NCI-H2107 treated with DMSO at 0.1 percent for 48 hours (cell line): Measurements from ENCODE around the gene SLC50A1.
"Not testable (repeated sequence)": the region's sequence is repeated elsewhere in the genome, so short reads cannot be mapped to it uniquely, and the experiment has no call there.

ENCODE experiments used
- DNase-seq: peaks from one replicate; lab custom pipeline; 2025; ENCODE audit not compliant: unreplicated experiment; lab: John Stamatoyannopoulos, UW

The SLC50A1 gene

DNA sequence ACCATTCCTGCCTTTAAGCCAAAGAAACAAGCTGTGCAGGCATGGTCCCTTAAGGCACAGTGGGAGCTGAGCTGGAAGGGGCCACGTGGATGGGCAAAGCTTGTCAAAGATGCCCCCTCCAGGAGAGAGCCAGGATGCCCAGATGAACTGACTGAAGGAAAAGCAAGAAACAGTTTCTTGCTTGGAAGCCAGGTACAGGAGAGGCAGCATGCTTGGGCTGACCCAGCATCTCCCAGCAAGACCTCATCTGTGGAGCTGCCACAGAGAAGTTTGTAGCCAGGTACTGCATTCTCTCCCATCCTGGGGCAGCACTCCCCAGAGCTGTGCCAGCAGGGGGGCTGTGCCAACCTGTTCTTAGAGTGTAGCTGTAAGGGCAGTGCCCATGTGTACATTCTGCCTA lies 1.3 kb upstream of the SLC50A1 start:
- DNase-seq, result no peak

DNA sequence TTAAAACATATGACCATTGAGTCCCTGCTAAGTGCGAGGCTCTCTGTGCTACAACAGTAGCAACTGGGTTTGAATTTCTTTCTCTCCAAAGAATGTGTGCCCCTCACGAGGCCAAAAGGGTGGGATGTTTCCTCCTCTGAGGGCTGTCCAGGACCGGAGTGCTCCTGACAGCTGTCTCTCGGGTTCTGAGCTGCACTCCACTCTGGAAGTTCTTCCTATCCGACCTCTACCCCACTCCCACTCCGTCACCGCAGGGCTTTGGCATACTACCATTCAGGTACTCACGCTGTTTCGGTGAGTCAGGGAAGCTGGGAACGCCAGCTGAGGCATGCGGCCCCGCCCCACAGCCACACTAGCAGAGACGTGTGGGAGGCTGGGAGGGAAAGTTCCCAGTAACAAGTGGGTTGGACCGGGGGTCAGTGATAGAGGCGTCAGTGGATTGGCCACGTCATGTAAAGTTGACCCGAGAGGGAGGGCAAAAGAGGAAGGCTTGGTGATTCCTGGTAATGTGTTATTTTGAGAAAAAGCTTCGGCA lies 705 bp upstream of the SLC50A1 start:
- peak; percentile 42 for DNase-seq

DNA sequence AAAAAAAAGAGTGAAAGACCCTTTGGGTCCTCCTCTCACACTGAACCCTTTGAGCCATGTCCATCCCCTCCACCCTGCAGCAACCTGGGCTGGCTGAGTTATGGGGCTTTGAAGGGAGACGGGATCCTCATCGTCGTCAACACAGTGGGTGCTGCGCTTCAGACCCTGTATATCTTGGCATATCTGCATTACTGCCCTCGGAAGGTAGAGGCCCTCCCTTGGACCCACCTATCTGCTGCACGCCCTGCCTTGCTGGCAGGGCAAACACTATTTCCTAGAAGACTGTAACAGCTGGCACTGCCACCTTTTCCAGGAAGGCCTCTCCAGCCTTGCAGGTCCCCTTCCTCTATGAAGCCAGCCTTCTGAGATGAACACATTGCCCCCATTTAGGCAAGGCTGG lies 1.1 kb downstream of the SLC50A1 start:
- DNase-seq, result no peak

DNA sequence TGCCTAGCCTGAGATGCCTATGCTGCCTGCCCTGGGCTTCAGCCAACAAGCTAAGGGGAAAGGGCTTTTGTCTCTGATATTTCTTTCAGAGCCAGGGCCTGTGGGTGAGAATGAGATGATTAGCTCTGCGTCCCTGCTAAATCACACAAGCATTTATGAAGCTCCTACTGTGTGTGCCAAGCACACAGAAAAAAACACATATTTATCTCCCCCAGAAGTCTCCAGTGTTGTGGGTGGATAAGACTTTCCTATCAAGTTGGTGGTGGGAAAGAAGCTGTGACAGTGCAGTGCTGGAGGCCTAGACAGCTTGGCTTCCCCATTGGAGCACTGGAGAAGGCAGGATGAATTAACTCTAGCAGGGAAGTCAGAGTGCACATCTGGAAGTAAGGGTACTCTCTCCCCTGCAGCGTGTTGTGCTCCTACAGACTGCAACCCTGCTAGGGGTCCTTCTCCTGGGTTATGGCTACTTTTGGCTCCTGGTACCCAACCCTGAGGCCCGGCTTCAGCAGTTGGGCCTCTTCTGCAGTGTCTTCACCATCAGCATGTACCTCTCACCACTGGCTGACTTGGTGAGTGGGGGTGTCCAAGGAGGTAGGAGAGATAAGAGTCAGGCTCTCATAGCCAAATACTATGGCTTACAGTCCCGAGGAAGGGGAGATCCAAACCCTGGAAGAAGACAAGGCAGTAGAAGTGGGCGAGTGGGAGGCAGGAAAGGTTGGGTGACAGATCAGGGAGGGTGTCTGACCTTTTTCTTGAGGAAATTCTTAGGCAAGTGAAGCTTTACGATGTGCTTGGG lies 1.7 kb downstream of the SLC50A1 start:
- no peak for DNase-seq

DNA sequence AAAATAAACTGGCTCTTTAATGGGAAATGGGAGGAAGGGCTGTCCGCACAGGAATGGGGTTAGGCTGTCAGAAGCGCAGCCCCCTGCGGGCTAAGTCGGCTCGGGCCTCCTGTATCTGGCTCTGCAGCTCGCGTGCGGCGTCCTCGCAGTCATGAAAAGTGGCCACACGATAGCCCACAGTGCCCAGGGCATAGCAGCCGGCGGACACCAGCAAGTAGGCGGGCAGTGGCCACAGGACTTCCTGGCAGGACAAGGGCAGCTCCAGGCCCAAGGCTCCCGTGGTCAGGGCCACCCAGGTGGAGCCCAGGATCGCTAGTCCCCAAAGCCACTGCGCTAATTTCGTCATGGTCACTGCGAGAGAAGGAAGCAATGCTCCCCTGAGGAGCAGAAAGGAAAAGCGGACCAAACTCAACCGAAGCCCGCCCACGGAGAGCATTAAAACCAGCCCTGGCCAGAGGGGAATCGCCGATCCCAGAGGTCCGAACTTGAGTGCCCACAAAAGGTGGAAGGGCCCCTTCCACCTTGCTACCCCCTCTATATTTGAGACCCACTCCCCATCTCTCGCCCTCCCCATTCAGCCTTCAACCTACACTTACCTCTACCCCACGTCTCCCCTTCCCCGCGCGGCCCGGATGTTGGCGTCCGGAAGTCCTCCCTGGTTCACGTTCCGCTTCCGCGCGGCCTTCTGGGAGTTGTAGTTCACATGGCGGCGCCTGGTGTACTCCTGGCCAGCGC lies 4.4 kb downstream of the SLC50A1 start, which contains the start of gene DPM3:
Gene DPM3 (minus strand): TSS at position 637 of the 735 bp plus-strand sequence. CDS start 291 bp downstream, at position 346.
- DNase-seq, result peak; percentile 72

DNA sequence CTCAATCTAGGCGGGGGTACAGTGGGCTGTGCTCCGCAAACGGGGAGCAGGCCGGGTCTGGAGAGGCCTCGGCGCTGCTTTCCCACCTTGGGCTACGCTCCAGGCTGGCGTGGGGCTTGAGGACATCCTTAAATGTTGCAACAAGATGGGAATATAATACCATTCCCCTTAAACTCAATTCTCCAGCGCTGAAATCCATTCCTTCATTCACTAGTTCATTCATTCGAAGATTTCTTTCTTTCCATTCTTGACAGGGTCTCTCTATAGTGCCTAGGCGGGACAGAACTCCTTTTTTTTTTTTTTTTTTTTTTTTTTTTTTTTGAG lies 4.9 kb downstream of the SLC50A1 start:
- no peak for DNase-seq

DNA sequence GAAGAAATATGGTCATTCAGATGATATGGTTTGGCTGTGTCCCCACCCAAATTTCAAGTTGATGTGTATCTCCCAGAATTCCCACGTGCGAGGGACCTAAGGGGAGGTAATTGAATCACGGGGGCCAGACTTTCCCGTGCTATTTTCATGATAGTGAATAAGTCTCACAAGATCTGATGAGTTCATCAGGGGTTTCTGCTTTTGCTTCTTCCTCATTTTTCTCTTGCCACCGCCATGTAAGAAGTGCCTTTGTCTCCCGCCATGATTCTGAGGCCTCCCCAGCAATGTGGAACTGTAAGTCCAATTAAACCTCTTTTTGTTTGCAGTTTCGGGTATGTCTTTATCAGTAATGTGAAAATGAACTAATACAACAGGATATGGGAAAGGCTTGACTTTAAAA lies 6.1 kb downstream of the SLC50A1 start:
- no peak for DNase-seq

DNA sequence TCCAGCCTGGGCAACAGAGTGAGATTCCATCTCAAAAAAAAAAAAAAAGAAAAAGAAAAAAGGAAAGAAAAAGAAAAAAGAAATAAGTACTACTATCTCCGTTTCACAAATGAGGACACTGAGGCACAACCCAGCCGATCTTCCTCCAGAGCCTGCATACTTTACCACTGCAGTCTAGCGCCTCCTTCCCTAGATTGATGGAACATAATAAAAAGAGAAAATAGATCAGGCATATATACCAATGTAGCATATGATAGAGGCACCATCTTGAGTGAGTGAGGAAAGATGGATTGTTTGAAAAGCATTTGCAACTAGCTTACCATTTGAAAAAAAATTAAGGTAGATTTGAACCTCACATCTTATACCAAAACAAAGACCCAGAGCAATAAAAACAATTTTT lies 9.8 kb downstream of the SLC50A1 start:
- no peak for DNase-seq

DNA sequence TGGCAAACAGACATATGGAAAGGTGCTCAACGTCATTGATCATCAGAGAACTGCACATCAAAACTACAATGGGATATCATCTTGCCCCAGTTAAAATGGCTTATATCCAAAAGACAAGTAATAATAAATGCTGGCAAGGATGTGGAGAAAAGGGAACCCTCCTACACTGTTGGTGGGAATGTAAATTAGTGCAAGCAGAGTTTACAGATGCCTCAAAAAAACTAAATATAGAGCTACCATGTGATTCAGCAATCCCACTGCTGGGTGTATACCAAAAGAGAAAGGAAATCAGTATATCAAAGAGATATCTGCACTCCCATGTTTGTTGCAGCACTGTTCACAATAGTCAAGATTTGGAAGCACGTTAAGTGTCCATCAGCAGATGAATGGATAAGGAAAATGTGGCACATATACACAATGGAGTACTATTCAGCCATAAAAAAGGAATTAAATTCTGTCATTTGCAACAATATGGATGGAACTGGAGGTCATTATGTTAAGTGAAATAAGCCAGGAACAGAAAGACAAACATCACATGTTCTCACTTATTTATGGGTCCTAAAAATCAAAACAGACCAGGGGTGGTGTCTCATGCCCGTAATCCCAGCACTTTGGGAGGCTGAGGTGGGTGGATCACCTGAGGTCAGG lies 20.5 kb downstream of the SLC50A1 start:
- DNase-seq, result not testable (repeated sequence)

DNA sequence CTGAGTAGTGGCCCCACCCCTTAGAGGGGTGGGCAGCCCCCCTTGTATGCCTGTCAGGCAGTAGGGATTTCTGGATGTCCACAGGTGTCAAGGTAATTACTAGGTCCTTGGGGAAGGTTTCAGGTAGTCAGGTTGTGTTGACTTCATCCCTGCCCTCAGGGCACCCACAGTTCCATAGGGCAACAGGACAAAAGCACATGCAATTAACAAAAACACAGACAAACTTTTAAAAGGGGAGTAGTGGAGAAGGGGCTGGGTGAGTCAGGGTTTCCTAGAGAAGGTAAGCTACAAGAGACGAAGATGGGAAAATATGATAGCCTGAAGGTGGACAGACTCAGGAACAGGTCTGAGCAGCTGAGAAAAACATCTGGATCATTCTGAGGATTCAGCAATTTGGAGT lies 23.3 kb downstream of the SLC50A1 start:
- DNase-seq, result no peak

DNA sequence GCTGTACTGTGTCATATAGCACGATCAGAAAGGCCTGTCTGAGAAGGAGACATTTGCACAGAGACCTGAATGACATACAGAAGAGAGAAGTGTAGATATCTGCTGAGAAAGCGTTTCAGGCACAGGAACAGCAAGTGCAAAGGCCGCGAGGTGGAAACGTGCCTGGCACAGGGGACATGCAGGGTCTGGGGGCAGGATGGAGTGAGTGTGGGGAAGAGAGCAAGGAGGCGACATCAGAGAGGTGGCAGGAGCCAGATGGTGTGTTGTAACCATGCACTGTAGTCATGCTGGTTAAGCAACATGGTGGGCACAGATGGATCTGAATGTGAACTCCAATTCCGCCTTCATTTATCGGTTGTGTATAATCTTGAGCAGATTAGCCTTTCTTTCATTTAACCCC lies 24.5 kb downstream of the SLC50A1 start:
- no peak for DNase-seq

DNA sequence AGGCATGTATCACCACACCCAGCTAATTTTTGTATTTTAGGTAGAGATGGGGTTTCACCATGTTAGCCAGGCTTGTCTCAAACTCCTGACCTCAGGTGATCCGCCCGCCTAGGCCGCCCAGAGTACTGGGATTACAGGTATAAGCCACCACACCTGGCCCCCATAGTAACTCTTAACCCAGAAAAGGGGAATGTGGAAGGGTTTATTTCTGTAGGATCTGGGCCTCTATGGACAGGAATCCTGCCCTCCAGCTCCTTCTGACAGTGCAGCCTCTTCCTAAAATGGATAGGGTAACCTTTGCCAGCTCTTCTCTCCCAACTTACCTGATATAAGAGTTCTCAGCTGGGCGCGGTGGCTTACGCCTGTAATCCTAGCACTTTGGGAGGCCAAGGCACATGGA lies 27.0 kb downstream of the SLC50A1 start:
- not testable (repeated sequence) for DNase-seq

DNA sequence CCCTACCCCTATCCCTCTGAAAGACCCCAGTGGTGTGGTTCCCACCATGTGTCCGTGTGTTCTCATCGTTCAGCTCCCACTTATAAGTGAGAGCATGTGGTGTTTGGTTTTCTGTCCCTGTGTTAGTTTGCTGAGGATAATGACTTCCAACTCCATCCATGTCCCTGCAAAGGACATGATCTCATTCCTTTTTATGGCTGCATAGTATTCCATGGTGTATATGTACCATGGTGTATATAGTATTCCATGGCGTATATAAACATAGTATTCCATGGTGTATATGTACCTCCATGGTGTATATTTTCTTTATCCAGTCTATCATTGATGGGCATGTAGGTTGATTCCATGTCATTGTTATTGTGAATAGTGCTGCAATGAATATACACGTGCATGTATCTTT lies 28.1 kb downstream of the SLC50A1 start:
- DNase-seq, result not testable (repeated sequence)

DNA sequence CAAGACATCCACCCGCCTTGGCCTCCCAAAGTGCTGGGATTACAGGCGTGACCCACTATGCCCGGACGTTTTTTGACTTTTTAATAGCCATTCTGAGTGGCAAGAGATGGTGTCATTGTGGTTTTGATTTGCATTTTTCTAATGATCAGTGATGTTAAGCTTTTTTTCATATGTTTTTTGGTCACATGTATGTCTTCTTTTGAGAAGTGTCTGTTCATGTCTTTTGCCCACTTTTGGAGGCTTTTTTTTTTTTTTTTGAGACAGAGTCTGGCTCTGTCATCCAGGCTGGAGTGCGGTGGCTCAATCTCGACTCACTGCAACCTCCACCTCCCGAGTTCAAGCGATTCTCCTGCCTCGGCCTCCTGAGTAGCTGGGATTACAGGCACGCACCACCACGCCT lies 29.0 kb downstream of the SLC50A1 start:
- not testable (repeated sequence) for DNase-seq

DNA sequence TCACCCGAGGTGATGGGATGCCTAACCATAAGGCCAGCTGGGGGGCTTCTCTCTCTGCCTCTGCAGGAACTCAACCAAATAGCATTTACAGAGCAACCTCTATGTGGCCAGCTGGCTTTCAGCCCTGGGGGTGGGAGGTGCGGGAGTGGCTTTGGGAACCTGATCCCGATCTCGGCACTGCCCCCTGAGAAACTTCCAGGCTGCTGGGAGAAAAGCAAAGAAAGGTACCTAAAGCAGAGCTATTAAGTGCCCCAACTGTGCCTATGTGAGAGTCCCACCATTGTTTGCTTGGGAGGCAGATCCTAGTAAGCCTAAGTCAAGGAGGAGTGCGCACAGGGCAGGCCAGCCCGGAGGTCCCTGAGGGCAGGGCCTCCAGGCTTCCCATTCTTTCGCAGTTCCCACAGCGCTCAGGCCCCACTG lies 30.4 kb downstream of the SLC50A1 start:
- DNase-seq, result no peak

DNA sequence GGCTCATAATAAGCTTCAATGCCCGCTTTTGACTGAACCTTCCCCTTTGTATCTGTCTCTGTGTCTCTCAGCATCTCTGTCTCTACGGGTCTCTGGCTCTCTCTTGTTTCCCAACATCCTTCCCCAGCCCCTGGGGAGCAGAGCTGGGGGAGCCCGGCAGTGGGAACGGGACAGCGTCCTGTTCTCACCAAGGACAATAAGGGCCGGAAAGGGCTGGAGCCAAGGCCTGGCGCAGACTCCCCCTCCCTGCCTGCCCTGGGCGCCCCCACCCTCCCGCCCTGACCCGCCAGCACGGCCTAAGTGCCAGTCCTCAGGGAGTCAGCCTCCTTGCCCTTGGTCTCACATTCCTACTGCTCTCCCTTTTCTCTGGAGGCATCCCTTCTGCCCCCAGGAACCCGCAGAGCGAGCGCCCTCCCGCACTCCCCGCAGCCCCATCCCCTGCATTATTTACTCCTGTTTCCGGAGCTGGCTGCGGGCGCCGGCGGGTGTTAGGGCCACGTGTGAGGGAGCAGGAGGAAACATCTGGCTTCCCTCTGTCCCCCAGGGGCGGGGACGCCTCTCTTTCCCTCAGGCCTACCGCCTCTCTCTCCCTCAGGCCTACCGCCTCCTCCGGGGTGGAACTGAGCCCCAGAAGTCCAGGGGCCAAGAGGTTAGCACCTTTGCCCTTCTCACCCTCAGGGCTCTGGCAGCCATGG lies 31.0 kb downstream of the SLC50A1 start:
- no peak for DNase-seq

DNA sequence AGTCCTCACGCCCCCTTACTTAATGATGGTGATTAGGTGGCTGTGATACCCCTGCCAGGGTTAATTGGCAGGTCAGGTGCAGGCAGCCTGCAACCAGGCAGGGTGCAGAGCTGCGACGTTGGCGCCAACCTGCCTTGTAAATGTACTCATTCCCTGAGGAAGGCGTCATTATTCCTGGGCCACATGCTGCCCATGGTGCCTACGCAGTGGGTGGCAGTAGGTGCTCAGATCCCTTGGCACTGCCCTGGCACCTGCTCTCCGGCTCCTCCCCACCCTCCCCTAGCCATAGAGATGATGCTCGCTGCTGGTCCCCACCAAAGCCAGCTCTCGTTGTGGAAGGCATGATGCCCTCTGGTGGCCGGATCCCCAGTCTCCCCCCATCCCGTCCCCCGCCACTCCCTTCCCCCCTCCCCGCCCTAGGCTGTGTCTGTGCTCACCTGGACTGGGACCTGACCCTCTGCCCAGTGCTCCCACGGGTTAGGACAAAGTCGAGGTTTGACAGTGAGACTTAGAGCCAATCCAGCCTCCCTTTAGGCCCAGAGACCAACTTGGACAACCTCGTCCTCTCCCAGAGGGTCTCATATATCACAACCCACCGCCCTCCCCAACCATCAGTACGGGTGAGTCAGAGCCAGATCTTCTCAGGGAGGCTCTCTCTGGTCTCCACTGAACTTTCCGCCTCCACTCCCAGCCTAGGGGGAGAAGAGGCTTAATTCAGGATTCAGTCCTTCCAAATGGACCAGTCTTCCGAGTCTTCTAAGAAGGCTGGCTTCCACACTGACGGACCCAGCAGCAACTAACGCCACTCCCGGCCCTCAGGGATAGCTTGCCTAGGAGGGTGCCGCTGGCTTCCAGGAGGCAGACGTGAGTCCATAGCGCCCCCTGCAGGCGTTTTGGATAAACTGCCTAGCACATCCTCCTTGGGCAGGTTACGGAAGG lies 31.8 kb downstream of the SLC50A1 start:
- peak; percentile 87 for DNase-seq

DNA sequence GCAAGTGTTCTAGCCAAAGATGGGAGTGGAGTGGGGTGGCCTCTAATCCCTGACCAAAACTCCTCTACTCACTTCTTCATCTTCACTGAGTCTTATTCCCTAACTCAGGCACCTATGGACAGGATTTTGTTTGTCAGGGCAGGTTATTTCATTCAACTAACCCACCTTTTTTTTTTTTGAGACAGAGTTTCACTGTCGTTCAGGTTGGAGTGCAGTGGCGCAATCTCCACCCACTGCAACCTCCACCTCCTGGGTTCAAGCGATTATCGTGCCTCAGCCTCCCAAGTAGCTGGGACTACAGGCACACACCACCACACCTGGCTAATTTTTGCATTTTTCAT lies 32.4 kb downstream of the SLC50A1 start:
- not testable (repeated sequence) for DNase-seq

DNA sequence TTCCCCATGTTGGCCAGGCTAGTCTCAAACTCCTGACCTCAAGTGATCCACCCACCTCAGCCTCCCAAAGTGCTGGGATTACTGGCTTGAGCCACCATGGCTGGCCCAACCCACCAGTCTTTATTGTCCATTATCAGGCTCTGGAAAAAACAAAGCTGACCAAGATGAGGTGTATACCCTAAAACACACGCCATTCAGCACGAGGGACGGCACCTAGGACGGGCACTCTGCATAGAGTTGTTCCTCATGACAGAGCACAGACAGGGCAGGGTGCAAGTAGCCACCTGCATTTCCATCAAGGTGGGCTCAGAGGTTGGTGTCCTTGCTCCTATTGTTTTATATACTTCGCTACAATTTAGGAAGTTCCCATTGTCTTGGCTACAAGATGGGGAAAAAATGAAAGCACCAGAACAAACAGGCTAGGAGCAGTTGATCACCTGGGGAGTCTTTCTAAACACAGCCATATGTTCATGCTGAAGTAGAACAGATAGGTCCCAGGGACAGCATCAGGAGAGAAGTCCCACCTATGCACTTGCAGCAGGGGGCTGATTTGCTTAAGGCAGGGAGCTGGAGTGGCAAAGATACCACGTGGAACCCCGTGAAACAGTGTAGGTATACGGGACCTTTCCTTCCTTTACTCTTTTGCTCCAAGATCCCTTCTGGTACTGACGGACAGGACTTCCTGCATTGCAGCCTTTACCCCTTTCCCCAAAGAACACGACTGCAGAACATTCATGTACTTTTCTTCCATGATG lies 33.0 kb downstream of the SLC50A1 start:
- DNase-seq, result no peak
